ENCODE measurements around the gene TREM1.

TREM1 gene

DNA sequence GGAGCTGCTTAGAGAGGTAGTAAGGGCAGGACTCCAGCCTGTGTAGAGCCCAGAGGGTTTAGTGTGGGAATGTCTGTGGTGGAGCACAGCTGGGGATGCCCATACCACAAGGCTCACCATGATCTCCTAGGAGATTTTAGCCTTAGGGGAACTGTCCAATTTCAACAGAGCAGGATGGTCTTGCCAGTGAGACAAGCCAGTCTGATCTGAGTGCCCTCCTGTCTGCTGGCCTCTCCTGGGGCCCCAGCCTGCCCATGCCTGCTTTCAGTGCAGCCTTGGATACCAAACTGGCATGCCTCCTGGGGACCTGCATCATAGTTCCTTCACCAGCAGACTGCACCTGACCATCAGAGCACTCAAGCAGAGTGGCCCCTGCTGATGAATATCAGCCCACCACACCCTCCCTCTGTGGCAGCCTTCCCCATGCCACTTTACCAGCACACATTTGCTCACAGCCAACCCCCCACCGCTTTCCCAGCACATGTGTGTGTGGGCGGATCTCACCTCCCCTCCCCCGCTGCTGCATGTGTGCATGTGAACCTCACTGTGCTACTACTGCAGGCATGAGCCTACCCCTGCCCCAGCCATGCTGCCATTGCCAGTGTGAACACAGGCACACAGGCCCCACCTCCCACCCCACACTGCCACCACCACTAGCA, 7.9 kb upstream of the TREM1 start:
- DNase-seq, result no peak

DNA sequence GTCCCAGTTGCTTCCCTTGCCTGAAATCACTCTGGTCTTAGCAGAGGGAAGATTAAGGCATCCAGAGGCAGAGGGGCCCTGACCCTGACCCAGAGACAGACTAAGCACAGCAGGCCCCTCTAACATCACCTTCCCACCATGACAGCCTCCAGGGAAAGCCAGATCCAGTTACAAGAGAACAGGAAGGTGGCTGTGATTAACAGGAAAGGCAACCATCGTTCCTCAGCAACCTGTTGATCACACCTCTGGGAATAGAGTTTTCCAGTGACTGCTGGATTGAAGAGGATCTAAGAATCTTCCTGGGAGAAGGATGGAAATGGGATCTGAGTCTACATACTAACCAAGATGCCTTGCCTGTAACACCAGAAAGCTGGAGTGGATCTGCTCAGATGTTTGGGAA, 5.2 kb upstream of the TREM1 start:
- DNase-seq, result no peak

GRCh38 chr6:41289815-41290214, 3.3 kb upstream of the TREM1 start:
- DNase-seq, result no peak

DNA sequence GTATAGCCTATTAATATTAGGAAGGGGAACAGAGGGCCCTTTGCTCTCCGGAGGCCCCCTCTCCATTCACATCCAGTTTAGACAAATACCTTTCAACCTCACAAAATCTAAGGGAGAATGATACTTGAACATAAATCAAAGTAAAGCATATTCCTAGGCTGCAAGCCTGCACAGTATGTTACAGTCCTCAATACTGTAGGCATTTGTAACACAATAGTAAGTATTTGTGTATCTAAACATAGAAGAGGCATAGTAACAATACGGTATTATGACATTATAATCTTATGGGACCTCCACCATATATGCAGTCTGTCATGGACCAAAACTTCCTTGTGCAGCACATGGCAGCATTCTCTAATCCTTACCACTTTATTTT, 2.3 kb upstream of the TREM1 start:
- DNase-seq, result no peak

GRCh38 chr6:41288030-41288753, 1.7 kb upstream of the TREM1 start:
- DNase-seq, result no peak

- DNase-seq, result no peak
Measured at GRCh38 chr6:41284726-41285125, 1.8 kb downstream of the TREM1 start.

DNA sequence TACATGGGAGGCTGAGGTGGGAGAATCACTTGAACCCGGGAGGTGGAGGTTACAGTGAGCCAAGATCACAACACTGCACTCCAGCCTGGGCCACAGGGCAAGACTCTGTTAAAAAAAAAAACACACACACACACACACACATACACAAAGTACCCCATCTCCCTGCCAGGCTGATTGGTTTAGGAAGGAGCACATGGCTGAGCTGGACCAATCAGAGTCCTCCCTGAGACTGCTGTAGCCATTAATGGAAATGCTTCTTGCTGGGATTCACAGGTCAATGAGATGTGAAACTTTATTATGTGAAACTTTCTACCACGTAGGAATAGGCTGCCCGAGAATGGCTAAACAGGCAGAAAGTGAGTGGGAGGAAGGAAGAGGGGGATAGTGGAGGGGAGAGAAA, 2.9 kb downstream of the TREM1 start:
- no peak for DNase-seq

- no peak for DNase-seq
Measured at GRCh38 chr6:41280381-41281057, 6.0 kb downstream of the TREM1 start.

DNA sequence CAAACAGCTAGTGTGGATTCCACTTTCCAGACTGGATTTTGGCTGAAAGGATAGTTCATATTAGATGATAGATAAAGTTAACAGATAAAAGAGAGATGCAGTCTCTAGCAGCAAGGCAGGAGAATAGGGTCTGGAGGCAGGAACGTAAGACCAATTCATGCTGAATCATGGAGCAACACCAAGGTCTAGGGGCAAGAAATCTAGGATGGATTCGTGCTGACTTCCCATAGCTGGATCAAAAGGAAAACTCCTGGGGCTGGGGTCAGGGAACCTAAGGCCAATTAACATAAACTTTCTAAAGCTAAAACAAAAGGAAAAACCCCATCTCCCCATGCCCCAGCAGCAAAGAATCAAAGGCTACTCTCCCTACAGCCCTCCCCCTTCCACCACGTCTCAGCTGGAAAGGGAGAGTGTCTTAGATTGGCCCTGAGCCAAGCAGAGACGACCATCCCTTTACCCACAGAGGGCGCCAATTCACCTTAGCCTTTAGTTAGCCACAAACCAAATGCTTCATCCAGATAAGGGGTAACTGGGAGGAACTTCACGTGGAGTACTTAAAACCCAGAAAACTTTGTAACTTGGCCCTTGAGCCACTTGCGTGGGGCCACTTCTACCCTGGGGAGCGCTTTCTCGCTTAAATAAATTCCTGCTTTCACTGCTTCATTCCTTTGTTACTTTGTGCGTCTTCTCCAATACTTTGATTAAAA, 7.6 kb downstream of the TREM1 start:
- DNase-seq, result peak; percentile 59

GRCh38 chr6:41277605-41278004, 8.9 kb downstream of the TREM1 start:
- no peak for DNase-seq

DNA sequence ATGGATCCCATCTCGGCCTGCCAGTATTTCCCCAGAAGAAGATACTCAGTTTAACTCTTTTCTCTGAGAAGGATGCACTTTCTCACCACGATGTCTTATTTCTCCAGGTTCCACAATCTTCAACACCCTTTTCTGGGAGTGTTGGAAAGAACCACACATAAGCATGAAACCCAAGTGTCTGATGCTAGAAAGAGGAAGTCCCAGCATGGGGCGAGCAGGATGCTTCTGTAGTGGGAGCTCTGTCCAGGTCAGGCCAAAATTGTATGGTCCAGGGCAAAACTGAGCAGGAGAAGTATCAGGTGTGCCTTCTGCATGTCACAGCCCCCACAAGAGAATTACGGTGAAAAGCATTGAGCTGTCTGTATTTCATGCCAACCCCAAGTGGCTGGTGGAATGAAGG, 11.0 kb downstream of the TREM1 start:
- DNase-seq, result no peak

DNA sequence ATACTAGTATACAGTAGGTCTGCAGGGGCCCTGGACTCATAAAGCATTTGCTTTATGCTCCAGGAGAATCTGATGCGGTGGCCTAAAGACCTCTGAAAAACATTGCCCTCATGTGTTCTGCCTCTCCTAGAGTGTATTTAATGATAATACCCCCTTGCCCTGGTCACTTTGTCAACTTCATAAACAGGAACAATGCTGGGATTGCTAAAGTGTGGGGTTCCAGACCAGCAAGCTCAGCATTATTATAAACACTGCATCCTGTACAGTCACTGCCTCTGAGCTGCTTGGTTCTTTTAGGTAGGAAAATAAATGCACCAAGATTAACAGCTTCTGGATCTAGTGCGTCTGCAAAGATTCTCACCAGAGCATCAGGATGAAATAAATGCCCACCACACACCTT, 12.2 kb downstream of the TREM1 start:
- DNase-seq, result no peak

DNA sequence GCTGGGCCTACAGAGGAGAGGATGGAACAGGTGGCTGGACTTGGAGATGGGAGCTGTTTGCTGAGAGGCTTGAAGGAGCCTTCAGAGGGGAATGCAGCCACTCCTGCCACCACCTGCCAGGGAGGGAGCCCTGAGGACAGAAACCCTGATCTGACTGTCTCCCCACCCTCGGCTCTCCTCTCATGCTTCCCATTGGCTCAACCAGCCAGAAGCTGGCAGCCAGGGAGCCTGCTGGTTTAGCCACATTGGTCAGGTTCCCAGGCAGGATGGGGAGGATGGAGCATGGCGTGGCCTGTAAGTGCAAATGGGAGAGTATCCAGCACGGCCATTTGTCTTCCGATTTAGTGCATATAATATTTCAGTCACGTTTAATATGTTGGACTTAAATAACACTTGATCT, 12.8 kb downstream of the TREM1 start:
- no peak for DNase-seq

DNA sequence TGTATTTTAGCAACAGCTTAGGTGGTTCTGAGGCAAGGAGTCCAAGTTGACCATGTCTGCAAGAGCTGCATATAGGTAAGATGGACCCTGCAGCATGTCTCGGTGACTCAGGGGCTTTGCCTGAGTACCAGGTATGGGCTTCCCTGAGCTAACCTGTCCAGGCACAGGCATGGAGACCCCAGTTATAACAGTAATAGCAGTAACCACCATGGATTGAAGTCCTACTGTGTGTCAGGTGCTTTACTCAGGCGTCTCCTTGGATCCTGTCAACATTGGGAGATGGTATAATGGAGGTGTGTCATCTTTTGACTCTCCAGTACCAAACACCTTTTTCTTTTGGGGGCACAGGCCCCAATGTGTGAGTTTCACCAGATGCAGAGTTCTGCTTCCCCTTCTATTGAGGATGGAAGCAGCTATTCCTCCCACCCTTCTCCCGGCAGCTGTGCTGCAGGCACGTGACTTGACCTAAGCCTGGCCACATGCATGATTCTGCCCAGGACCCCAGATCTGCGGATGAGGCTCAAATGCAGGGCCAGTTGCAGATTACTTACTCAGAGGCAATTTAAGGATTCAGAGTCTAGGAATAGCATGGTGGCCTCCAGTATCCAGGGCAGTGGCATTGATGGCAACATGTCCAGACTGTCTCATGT, 13.8 kb downstream of the TREM1 start:
- DNase-seq, result no peak

DNA sequence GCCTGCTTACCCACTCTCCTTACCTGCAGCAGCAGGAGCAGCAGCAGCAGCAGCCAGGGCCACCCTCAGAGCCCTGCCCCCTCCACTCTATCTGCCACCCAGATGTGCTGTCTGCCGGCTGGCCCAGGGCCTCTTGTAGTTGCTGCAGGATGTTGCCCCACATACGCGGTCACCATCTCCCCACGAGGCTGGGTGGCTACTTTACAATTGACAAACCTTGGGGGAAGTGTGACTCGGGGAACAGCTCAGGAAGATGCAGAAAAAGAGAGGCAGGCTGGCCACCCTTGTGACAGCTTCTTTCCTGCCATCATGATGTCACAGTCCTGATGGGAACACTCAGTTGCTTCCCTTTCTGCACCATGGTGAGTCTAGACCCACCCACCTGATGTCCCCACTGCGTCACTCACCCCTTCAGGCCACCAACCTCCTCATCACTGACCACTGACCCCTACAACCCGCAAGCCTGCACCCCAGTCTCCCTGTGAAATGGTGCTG, 14.5 kb downstream of the TREM1 start:
- no peak for DNase-seq

DNA sequence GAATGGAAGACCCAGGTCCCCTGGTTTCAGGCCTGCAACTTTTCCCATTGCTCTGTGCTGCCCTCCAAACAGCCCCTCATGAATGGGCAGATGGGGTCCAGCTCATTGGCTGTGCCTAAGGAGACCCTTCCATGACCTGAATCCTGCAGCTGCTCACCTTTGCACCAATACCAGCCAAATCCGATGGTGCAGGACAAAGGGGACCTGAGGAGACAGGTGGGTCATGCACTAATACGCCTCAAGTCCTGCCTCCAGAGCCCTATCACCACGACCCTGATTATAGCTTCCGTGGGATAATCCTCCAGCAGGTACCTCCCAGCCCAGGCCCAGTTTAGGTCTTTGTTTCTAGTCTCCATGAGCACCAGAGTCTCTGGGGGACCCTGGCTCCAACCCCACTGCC, 16.8 kb downstream of the TREM1 start:
- no peak for DNase-seq

GRCh38 chr6:41269166-41269565, 17.3 kb downstream of the TREM1 start:
- DNase-seq, result no peak

DNA sequence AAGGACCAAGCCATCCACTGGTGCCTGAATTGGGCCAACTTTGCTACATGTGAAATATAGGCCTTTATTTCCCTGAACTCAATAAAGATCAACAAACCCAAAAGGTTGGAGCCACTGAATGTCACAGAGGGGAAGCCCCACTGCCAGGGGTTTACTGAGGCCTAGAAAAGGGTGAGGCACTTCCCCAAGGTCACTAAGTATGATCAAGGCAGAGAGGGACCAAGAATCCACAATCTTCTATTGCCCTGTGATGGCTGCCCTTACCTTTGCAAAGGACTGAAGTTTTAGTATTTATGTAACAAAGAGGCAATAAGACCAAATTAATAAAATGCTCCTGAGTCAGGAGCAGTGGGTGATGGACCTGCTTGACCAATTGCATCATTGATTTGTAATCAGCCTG, 18.0 kb downstream of the TREM1 start:
- DNase-seq, result no peak

GRCh38 chr6:41266541-41266940, 19.9 kb downstream of the TREM1 start:
- no peak for DNase-seq

- DNase-seq, result no peak
Measured at GRCh38 chr6:41263267-41263666, 23.2 kb downstream of the TREM1 start.

- no peak for DNase-seq
Measured at GRCh38 chr6:41262401-41262800, 24.1 kb downstream of the TREM1 start.

- no peak for DNase-seq
Measured at GRCh38 chr6:41258196-41258493, 28.3 kb downstream of the TREM1 start.

Data from activated naive CD4-positive, alpha-beta T cell treated with Interleukin-2 at 50 U/mL for 16 hours (primary cell).